GM19455 (cell line): Measurements from ENCODE around the gene OR4X1.
"Not testable (repeated sequence)": the region's sequence is repeated elsewhere in the genome, so short reads cannot be mapped to it uniquely, and the experiment has no call there.

ENCODE experiments used
- ATAC-seq: cut with Tn5 transposase; IDR thresholded peaks from one replicate; pipeline ENCODE4 v1.9.1; 2021; ENCODE audit not compliant: unreplicated experiment

OR4X1 gene

GRCh38 chr11:48263423-48263911, at the start of gene OR4X1:
Gene OR4X1 (plus strand): TSS chr11:48263861. CDS start chr11:48263861, 0 bp downstream.
- ATAC-seq: no peak

- no peak for ATAC-seq
Observed at GRCh38 chr11:48216510-48216909, 47.2 kb upstream of the OR4X1 start, which contains the start of gene OR4B1. Gene OR4B1 (plus strand): TSS chr11:48216810. CDS start chr11:48216810, 0 bp downstream.

GRCh38 chr11:48228761-48229160, 34.9 kb upstream of the OR4X1 start:
- no peak for ATAC-seq

GRCh38 chr11:48230057-48230456, 33.6 kb upstream of the OR4X1 start:
- ATAC-seq: not testable (repeated sequence)

- ATAC-seq: no peak
Observed at GRCh38 chr11:48237727-48238126, 25.9 kb upstream of the OR4X1 start.

GRCh38 chr11:48242501-48242900, 21.2 kb upstream of the OR4X1 start:
- no peak for ATAC-seq

- no peak for ATAC-seq
Observed at GRCh38 chr11:48244804-48245203, 18.9 kb upstream of the OR4X1 start, which contains the start of gene OR4X2. Gene OR4X2 (plus strand): TSS chr11:48245104. CDS start chr11:48245104, 0 bp downstream.

- no peak for ATAC-seq
Observed at GRCh38 chr11:48248902-48249301, 14.8 kb upstream of the OR4X1 start.

GRCh38 chr11:48261600-48261999, 2.1 kb upstream of the OR4X1 start:
- ATAC-seq: no peak

GRCh38 chr11:48270621-48271020, 7.0 kb downstream of the OR4X1 start:
- no peak for ATAC-seq

- no peak for ATAC-seq
Observed at GRCh38 chr11:48272606-48273005, 8.9 kb downstream of the OR4X1 start.

- no peak for ATAC-seq
Observed at GRCh38 chr11:48305923-48306322, 42.3 kb downstream of the OR4X1 start, which contains the start of gene OR4S1. Gene OR4S1 (plus strand): TSS chr11:48306223. CDS start chr11:48306223, 0 bp downstream.

- peak; percentile 64 for ATAC-seq
Observed at GRCh38 chr11:48307760-48308386, 44.2 kb downstream of the OR4X1 start.

- ATAC-seq: not testable (repeated sequence)
Observed at GRCh38 chr11:48313590-48313989, 49.9 kb downstream of the OR4X1 start.
